HepG2 (cell line): ENCODE results near the gene ATXN2. TPM values are rescaled to one million over a fixed set of nuclear protein-coding genes. Genes with fewer than 3 reads are reported as not detected.

ENCODE experiments used
- ATAC-seq: fragments of 200-7000 bp; cut with Tn5 transposase; 3 replicates; pipeline ENCODE4 v1.9.1; 2020; ENCODE audit warnings: mild to moderate bottlenecking, moderate library complexity
- BruUV-seq: library from RNA; stranded (reverse); fragments of 400-500 nt; replicated peaks from 2 replicates; lab custom pipeline; 2021; lab: Mats Ljungman, UMichigan
- CTCF ChIA-PET: fragments of 300-600 bp; formaldehyde crosslinking; extraction: SDS; loops from one replicate; lab custom pipeline; 2021; ENCODE audit warnings: low total read pairs, inconsistent platforms, low intra/inter-chr PET ratio; lab: Yijun Ruan, JAX
- POLR2A ChIA-PET: fragments of 350-600 bp; sonication (Branson Sonifier 250); formaldehyde crosslinking; loops from one replicate; lab custom pipeline; 2020; ENCODE audit warnings: antibody characterized with exemption, inconsistent platforms; lab: Yijun Ruan, JAX
- DNase-seq: peaks from one replicate; pipeline ENCODE4 v3.0.0-alpha.2; 2015; ENCODE audit warnings: low spot score
- FAIRE-seq: peaks from 3 replicates; lab custom pipeline; 2011; peaks lifted over from hg19 to GRCh38; lab: Jason Lieb, UNC
- H2AFZ ChIP-seq: one replicate; pipeline ENCODE4 v1.6.1; 2011; ENCODE audit warnings: low read length, inconsistent platforms
- H3K27ac ChIP-seq: fragments of 300-600 bp; 3 replicates; pipeline ENCODE4 v1.8.0; 2011; ENCODE audit warnings: mixed run types, mild to moderate bottlenecking, mixed read lengths, low read length, inconsistent platforms; ENCODE audit not compliant: insufficient read depth; ENCODE audit errors: extremely low read length
- H3K27me3 ChIP-seq, 2 experiments: fragments of 200-600 bp in 1 of 2; 2 replicates in 1 of 2; 3 replicates in 1 of 2; pipeline versions ENCODE4 v1.6.0 to v1.8.0; 2011; ENCODE audit warnings: low read length in 2 of 2, mild to moderate bottlenecking in 2 of 2, moderate library complexity in 2 of 2, inconsistent platforms in 1 of 2; ENCODE audit not compliant: insufficient read depth in 2 of 2, control insufficient read depth in 1 of 2
- H3K36me3 ChIP-seq, 2 experiments: fragments of 200-600 bp in 1 of 2; replicated peaks in 1 of 2; 2 replicates in 1 of 2; 3 replicates in 1 of 2; pipeline versions ENCODE4 v1.5.1 to v1.8.0; 2011; ENCODE audit warnings: low read length in 2 of 2, inconsistent platforms in 1 of 2; ENCODE audit not compliant: insufficient read depth in 2 of 2, control insufficient read depth in 1 of 2
- H3K4me1 ChIP-seq: 2 replicates; pipeline ENCODE4 v1.5.1; 2012; ENCODE audit warnings: low read length, inconsistent platforms; ENCODE audit not compliant: insufficient read depth
- H3K4me2 ChIP-seq: 2 replicates; pipeline ENCODE4 v1.6.0; 2011; ENCODE audit warnings: low read depth, low read length, inconsistent platforms
- H3K4me3 ChIP-seq, 3 experiments: fragments of 200-600 bp in 1 of 3; sonication (generic), shearing (Covaris generic) in 1 of 3; replicated peaks in 1 of 3; 2 replicates each; pipeline ENCODE4 v1.5.1; 2011 to 2016; ENCODE audit warnings: low read length in 3 of 3, inconsistent platforms in 2 of 3, low read depth in 2 of 3, mild to moderate bottlenecking in 2 of 3, control low read depth in 1 of 3, mixed read lengths in 1 of 3; ENCODE audit not compliant: insufficient read depth in 1 of 3
- H3K79me2 ChIP-seq: one replicate; pipeline ENCODE4 v1.6.1; 2011; ENCODE audit warnings: low read length, inconsistent platforms; ENCODE audit not compliant: insufficient read depth
- H3K9ac ChIP-seq: 2 replicates; pipeline ENCODE4 v1.6.0; 2011; ENCODE audit warnings: mild to moderate bottlenecking, low read depth, low read length, inconsistent platforms; ENCODE audit not compliant: insufficient read depth
- H3K9me3 ChIP-seq: 2 replicates; pipeline ENCODE4 v1.5.1; 2012; ENCODE audit warnings: mild to moderate bottlenecking, low read length
- H4K20me1 ChIP-seq: 2 replicates; pipeline ENCODE4 v1.6.0; 2011; ENCODE audit warnings: inconsistent platforms, mild to moderate bottlenecking, low read length, moderate library complexity; ENCODE audit not compliant: insufficient read depth
- CBX5 ChIP-seq: sonication (generic); formaldehyde crosslinking; IDR thresholded peaks from 2 replicates; pipeline ENCODE4 v1.4.0; 2020; ENCODE audit warnings: missing genetic modification reagents, borderline replicate concordance
- CEBPB ChIP-seq: IDR thresholded peaks from 2 replicates; pipeline ENCODE4 v1.6.1; 2011; ENCODE audit warnings: low read depth, low read length, improper control_type of control experiment, borderline replicate concordance
- EED ChIP-seq: sonication (generic); formaldehyde crosslinking; IDR thresholded peaks from 2 replicates; pipeline ENCODE4 v1.5.0; 2020; ENCODE audit warnings: mild to moderate bottlenecking, missing genetic modification reagents
- FOSL2 ChIP-seq: sonication (generic); formaldehyde crosslinking; IDR thresholded peaks from 2 replicates; pipeline ENCODE4 v1.4.0; 2020; ENCODE audit warnings: missing genetic modification reagents
- HES4 ChIP-seq: sonication (generic); formaldehyde crosslinking; IDR thresholded peaks from 2 replicates; pipeline ENCODE4 v1.9.0; 2021; ENCODE audit warnings: mild to moderate bottlenecking, missing genetic modification reagents, borderline replicate concordance
- IRF2 ChIP-seq: IDR thresholded peaks from 2 replicates; pipeline ENCODE4 v1.6.1; 2018; ENCODE audit warnings: missing genetic modification reagents, missing compliant biosample characterization
- MNT ChIP-seq: fragments of 450-650 bp; IDR thresholded peaks from 2 replicates; pipeline ENCODE4 v1.6.1; 2016
- MTA1 ChIP-seq: sonication (generic); formaldehyde crosslinking; IDR thresholded peaks from 2 replicates; pipeline ENCODE4 v1.4.0; 2020; ENCODE audit warnings: missing genetic modification reagents, mild to moderate bottlenecking, borderline replicate concordance
- NFYB ChIP-seq: sonication (generic); formaldehyde crosslinking; IDR thresholded peaks from 2 replicates; pipeline ENCODE4 v1.4.0; 2020; ENCODE audit warnings: missing genetic modification reagents
- PCBP1 ChIP-seq: fragments of 200-400 bp; formaldehyde crosslinking; IDR thresholded peaks from 2 replicates; pipeline ENCODE4 v1.6.1; 2017; ENCODE audit warnings: mild to moderate bottlenecking, low read depth, low read length, borderline replicate concordance
- PHF5A ChIP-seq: IDR thresholded peaks from one replicate; pipeline ENCODE4 v1.6.1; 2018; ENCODE audit warnings: low read depth, missing genetic modification reagents; ENCODE audit not compliant: unreplicated experiment
- RCOR2 ChIP-seq: IDR thresholded peaks from 2 replicates; pipeline ENCODE4 v1.6.1; 2016; ENCODE audit warnings: missing biosample characterization, missing genetic modification reagents
- SNAPC2 ChIP-seq: sonication (generic); formaldehyde crosslinking; IDR thresholded peaks from 2 replicates; pipeline ENCODE4 v1.8.1; 2022; ENCODE audit warnings: mild to moderate bottlenecking, missing genetic modification reagents
- ZNF337 ChIP-seq: sonication (generic); formaldehyde crosslinking; IDR thresholded peaks from 2 replicates; pipeline ENCODE4 v1.5.1; 2020; ENCODE audit warnings: missing genetic modification reagents, low read depth, mild to moderate bottlenecking, borderline replicate concordance
- ZNF674 ChIP-seq: sonication (generic); formaldehyde crosslinking; IDR thresholded peaks from 2 replicates; pipeline ENCODE4 v1.5.0; 2020; ENCODE audit warnings: low read depth, mild to moderate bottlenecking, missing genetic modification reagents
- ZNF790 ChIP-seq: sonication (generic); formaldehyde crosslinking; IDR thresholded peaks from 2 replicates; pipeline ENCODE4 v1.8.0; 2022; ENCODE audit warnings: missing genetic modification reagents, mild to moderate bottlenecking, borderline replicate concordance
- ZNF841 ChIP-seq: sonication (generic); formaldehyde crosslinking; IDR thresholded peaks from 2 replicates; pipeline ENCODE4 v1.8.1; 2023; ENCODE audit warnings: missing genetic modification reagents, borderline replicate concordance
- WGBS: methylation state at CpG from one replicate; pipeline ENCODE4 v1.1.6; 2017; ENCODE audit warnings: low lambda C conversion rate; 5-methylcytosine and 5-hydroxymethylcytosine counted together
- in situ Hi-C: cut with HindIII; loops from 2 replicates; pipeline ENCODE4 v1.10.0; 2017; ENCODE audit warnings: low pct_unique_long_range_greater_than_20kb; ENCODE audit not compliant: extremely low pct_ligation_motif_present
- intact Hi-C: fragments of 100-400 bp; cut with micrococcal nuclease; formaldehyde crosslinking; loops from one replicate; pipeline ENCODE4 v1.10.0; 2022; ENCODE audit not compliant: unreplicated experiment
- polyA plus RNA-seq, 8 experiments: library from polyadenylated mRNA; depleted of rRNA in 3 of 8; stranded (reverse) in 7 of 8; unstranded in 1 of 8; fragments of >200 nt; fragmentation: Illumina TruSeq in 4 of 8; extraction: Trizol in 4 of 8; gene quantifications; 2 replicates each; pipeline versions ENCODE4 v1.2.1 to v1.2.3, GENCODE V29; 2011 to 2016; ENCODE audit warnings: low read depth in 4 of 8, missing spikeins in 1 of 8, mixed read lengths in 1 of 8; ENCODE audit not compliant: insufficient read depth in 1 of 8
- total RNA-seq, 5 experiments: library from RNA; depleted of rRNA; stranded (reverse); fragments of >200 nt; fragmentation: Illumina TruSeq; extraction: Trizol; gene quantifications; 2 replicates each; pipeline ENCODE4 v1.2.3, GENCODE V29; 2016; ENCODE audit warnings: low read depth in 1 of 5
- TF ChIP-seq, protein P1 (sequence below): sonication (generic); formaldehyde crosslinking; conservative IDR thresholded peaks from 2 replicates; pipeline ENCODE4 v1.8.1; 2023; ENCODE audit warnings: missing genetic modification reagents
- TF ChIP-seq, protein P2 (sequence below): sonication (generic); formaldehyde crosslinking; IDR thresholded peaks from 2 replicates; pipeline ENCODE4 v1.8.0; 2022; ENCODE audit warnings: mild to moderate bottlenecking, missing genetic modification reagents

Gene ATXN2
- total and polyA plus RNA-seq, 2 of the 13 experiments (the other 11 are each of a cell fraction or from before 2014, with no cell fraction given), result 18.1 to 27.1 TPM

DNA sequence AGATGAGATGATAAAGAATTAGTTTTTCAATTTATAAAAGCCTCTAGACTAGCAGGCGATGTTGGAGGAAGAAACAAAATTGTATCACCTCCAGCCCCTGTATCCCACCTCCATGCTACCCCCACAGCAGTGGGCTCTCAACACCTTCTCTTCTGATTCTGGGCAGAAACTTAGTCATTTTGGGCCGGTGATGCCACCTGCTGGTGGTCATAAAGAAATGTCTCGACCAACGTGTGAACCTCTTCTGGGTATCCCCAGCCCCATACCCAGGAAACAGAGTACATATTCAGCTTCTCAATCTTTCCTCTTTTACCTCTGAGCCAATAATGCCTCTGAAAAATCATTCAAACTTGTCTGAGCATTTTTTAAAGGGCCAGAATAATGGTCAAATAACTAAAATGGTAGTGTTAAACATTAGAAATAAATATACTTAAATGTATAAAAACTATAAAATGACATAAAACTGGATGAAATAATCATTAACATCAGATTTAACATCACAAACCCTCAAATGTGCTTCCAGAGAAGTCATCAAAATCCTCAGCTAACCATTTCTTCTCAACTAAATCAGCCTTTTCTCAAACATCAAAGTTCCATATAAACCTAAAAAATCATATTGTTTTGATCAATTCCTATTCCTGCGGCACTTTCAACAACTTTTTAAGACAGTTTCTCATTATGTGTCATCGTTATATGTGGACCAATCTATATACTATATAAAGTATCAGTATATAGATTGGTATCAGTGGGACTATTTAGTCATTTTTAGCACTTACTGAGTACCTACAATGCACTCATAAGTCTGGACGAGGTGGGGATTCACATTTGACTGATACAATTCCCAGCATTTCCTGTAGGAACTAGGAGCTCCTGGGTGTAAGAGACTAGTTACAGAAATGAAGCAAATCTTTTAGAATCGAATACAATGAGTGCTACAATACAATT lies 69.4 kb downstream of the ATXN2 start:
- WGBS, result 61% methylated on average over 8 of the region's 8 CpGs
- peak; percentile 78 for FAIRE-seq
- CTCF ChIA-PET, result no interaction called here
- Histone ChIP-seq H3K27ac (no peak overlapping the region), H4K20me1 (peaks cover 4% of the 10 kb centered on the region; the same call in 1 of the 2 replicates), H3K27me3 (no peaks in the 10 kb centered on the region), H3K9ac (no peak overlapping the region), H3K4me1 (no peaks in the 10 kb centered on the region), H2AFZ (no peak overlapping the region), H3K79me2 (no peaks in the 10 kb centered on the region), H3K36me3 (peaks cover 13 to 66% of the 10 kb centered on the region in 2 experiments; a peak in 4 of 5 replicates), H3K4me2 (no peak overlapping the region), H3K4me3 (no peak overlapping the region), H3K9me3 (no peaks in the 10 kb centered on the region)
- no TSS peak for BruUV-seq
- DNase-seq, result peak; percentile 58
- peak; percentile 89 for ATAC-seq
- intact Hi-C loops (loop anchor here (1.0 to 10.0 kb wide), 2 partner anchors 132 to 145 kb away; no protein-coding TSS in a partner anchor), in situ Hi-C loops (no loop called here)
- POLR2A ChIA-PET, result no interaction called here
- no peak for TF ChIP-seq EED (CRISPR knock-in tag)
- no peak for TF ChIP-seq SNAPC2 (CRISPR knock-in tag)
- TF ChIP-seq ZNF841 (CRISPR knock-in tag), result no peak
- no peak for TF ChIP-seq MTA1 (CRISPR knock-in tag)
- 0 out of 2 replicates have a peak, but pooled peaks have one; percentile 18 for TF ChIP-seq FOSL2 (CRISPR knock-in tag)
- no peak for TF ChIP-seq HES4 (CRISPR knock-in tag)
- TF ChIP-seq MNT, result no peak
- 0 out of 2 replicates have a peak, but pooled peaks have one; percentile 19 for TF ChIP-seq IRF2
- TF ChIP-seq, protein P1, sequence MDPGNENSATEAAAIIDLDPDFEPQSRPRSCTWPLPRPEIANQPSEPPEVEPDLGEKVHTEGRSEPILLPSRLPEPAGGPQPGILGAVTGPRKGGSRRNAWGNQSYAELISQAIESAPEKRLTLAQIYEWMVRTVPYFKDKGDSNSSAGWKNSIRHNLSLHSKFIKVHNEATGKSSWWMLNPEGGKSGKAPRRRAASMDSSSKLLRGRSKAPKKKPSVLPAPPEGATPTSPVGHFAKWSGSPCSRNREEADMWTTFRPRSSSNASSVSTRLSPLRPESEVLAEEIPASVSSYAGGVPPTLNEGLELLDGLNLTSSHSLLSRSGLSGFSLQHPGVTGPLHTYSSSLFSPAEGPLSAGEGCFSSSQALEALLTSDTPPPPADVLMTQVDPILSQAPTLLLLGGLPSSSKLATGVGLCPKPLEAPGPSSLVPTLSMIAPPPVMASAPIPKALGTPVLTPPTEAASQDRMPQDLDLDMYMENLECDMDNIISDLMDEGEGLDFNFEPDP (CRISPR knock-in tag), result no peak
- no peak for TF ChIP-seq CBX5 (CRISPR knock-in tag)
- TF ChIP-seq RCOR2, result no peak
- TF ChIP-seq, protein P2, sequence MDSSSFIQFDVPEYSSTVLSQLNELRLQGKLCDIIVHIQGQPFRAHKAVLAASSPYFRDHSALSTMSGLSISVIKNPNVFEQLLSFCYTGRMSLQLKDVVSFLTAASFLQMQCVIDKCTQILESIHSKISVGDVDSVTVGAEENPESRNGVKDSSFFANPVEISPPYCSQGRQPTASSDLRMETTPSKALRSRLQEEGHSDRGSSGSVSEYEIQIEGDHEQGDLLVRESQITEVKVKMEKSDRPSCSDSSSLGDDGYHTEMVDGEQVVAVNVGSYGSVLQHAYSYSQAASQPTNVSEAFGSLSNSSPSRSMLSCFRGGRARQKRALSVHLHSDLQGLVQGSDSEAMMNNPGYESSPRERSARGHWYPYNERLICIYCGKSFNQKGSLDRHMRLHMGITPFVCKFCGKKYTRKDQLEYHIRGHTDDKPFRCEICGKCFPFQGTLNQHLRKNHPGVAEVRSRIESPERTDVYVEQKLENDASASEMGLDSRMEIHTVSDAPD (CRISPR knock-in tag), result no peak
- TF ChIP-seq PCBP1, result no peak
- no peak for TF ChIP-seq ZNF674 (CRISPR knock-in tag)
- TF ChIP-seq ZNF337 (CRISPR knock-in tag), result no peak
- no peak for TF ChIP-seq PHF5A (CRISPR knock-in tag)
- no peak for TF ChIP-seq ZNF790 (CRISPR knock-in tag)
- no peak for TF ChIP-seq NFYB (CRISPR knock-in tag)
- no peak for TF ChIP-seq CEBPB
